HCT116 (cell line): Measurements from ENCODE around the gene SH3TC1. TPM values are rescaled to one million over a fixed set of nuclear protein-coding genes. Genes with fewer than 3 reads are reported as not detected.

Source experiments
- ATAC-seq: fragments of 200-7000 bp; cut with Tn5 transposase; 2 replicates; pipeline ENCODE4 v1.9.1; 2020; ENCODE audit warnings: mild to moderate bottlenecking, moderate library complexity
- BruUV-seq: library from RNA; stranded (reverse); fragments of 400-500 nt; replicated peaks from 2 replicates; lab custom pipeline; 2021; lab: Mats Ljungman, UMichigan
- CTCF ChIA-PET: fragments of 300-600 bp; sonication (Branson Sonifier 250); formaldehyde crosslinking; loops from one replicate; lab custom pipeline; 2021; ENCODE audit warnings: antibody characterized with exemption; lab: Charles Lee
- POLR2A ChIA-PET: fragments of 300-600, 350-600 bp; sonication (Branson Sonifier 250); formaldehyde crosslinking; loops from one replicate; lab custom pipeline; 2021; ENCODE audit warnings: antibody characterized with exemption; lab: Charles Lee
- RAD21 ChIA-PET, 2 experiments: fragments of 300-600 bp; sonication (Branson Sonifier 250); formaldehyde crosslinking; loops; one replicate each; lab custom pipeline; 2023; ENCODE audit warnings: low total read pairs in 2 of 2; ENCODE audit not compliant: uncharacterized antibody in 2 of 2, unreplicated experiment in 2 of 2, low non-redundant PET in 1 of 2; lab: Charles Lee
- DNase-seq: peaks from one replicate; pipeline ENCODE4 v3.0.0-alpha.2; 2010; ENCODE audit warnings: low read depth, low spot score
- H2AFZ ChIP-seq: fragments of 200-600 bp; shearing (Covaris generic), sonication (generic); 2 replicates; pipeline ENCODE4 v1.6.1; 2017; ENCODE audit warnings: low read depth, mixed run types, mixed read lengths, antibody characterized with exemption, low read length; ENCODE audit not compliant: poor library complexity, severe bottlenecking
- H3K27ac ChIP-seq: 2 replicates; pipeline ENCODE4 v1.5.1; 2012; ENCODE audit warnings: low read depth, low read length
- H3K27me3 ChIP-seq: fragments of 200-600 bp; sonication (generic); 2 replicates; pipeline ENCODE4 v1.6.1; 2016; ENCODE audit warnings: mixed run types, low read length, mixed read lengths; ENCODE audit not compliant: insufficient read depth
- H3K36me3 ChIP-seq, 2 experiments: fragments of 200-500 bp in 1 of 2; fragments of 200-600 bp in 1 of 2; sonication (Bioruptor generic) in 1 of 2; sonication (generic) in 1 of 2; 2 replicates each; pipeline versions ENCODE4 v1.5.1 to v1.6.1; 2014 to 2016; ENCODE audit warnings: low read length in 2 of 2, inconsistent platforms in 1 of 2, mixed read lengths in 1 of 2, mixed run types in 1 of 2; ENCODE audit not compliant: insufficient read depth in 2 of 2, control insufficient read depth in 1 of 2
- H3K4me1 ChIP-seq, 2 experiments: fragments of 200-600 bp in 1 of 2; sonication (generic) in 1 of 2; 2 replicates each; pipeline versions ENCODE4 v1.5.1 to v1.6.1; 2012 to 2017; ENCODE audit warnings: low read length in 2 of 2, inconsistent platforms in 1 of 2, mild to moderate bottlenecking in 1 of 2, mixed read lengths in 1 of 2, mixed run types in 1 of 2, moderate library complexity in 1 of 2; ENCODE audit not compliant: insufficient read depth in 2 of 2, control insufficient read depth in 1 of 2
- H3K4me2 ChIP-seq: fragments of 200-600 bp; sonication (generic); 2 replicates; pipeline ENCODE4 v1.6.1; 2017; ENCODE audit warnings: mixed run types, low read length, mixed read lengths
- H3K4me3 ChIP-seq, 2 experiments: fragments of 200-600 bp in 1 of 2; sonication (generic) in 1 of 2; replicated peaks in 1 of 2; 2 replicates each; pipeline ENCODE4 v1.5.1; 2011 to 2016; ENCODE audit warnings: low read length in 2 of 2, control low read depth in 1 of 2, low read depth in 1 of 2, mild to moderate bottlenecking in 1 of 2, mixed read lengths in 1 of 2, mixed run types in 1 of 2
- H3K79me2 ChIP-seq: fragments of 200-600 bp; sonication (generic); 2 replicates; pipeline ENCODE4 v1.6.1; 2017; ENCODE audit warnings: mild to moderate bottlenecking, mixed run types, low read length, moderate library complexity, mixed read lengths; ENCODE audit not compliant: insufficient read depth
- H3K9ac ChIP-seq: fragments of 200-600 bp; sonication (generic); 2 replicates; pipeline ENCODE4 v1.6.1; 2016; ENCODE audit warnings: low read length, mixed read lengths
- H3K9me2 ChIP-seq: fragments of 200-600 bp; sonication (generic), shearing (Covaris generic); 2 replicates; pipeline ENCODE4 v1.6.1; 2017; ENCODE audit warnings: mixed run types, mild to moderate bottlenecking, moderate library complexity; ENCODE audit not compliant: insufficient read depth
- H3K9me3 ChIP-seq, 2 experiments: fragments of 200-500 bp in 1 of 2; fragments of 200-600 bp in 1 of 2; sonication (Bioruptor generic) in 1 of 2; sonication (generic) in 1 of 2; 2 replicates each; pipeline ENCODE4 v1.6.1; 2014 to 2017; ENCODE audit warnings: low read length in 2 of 2, mixed read lengths in 2 of 2, inconsistent platforms in 1 of 2, low read depth in 1 of 2, mild to moderate bottlenecking in 1 of 2, mixed run types in 1 of 2, moderate library complexity in 1 of 2; ENCODE audit not compliant: control insufficient read depth in 1 of 2, insufficient read depth in 1 of 2
- H4K20me1 ChIP-seq: fragments of 200-600 bp; sonication (generic), shearing (Covaris generic); 2 replicates; pipeline ENCODE4 v1.6.1; 2017; ENCODE audit warnings: mixed run types, mild to moderate bottlenecking, moderate library complexity; ENCODE audit not compliant: insufficient read depth
- ELF1 ChIP-seq: IDR thresholded peaks from 2 replicates; pipeline ENCODE4 v1.6.1; 2012; ENCODE audit warnings: low read depth, borderline replicate concordance
- FOSL1 ChIP-seq: IDR thresholded peaks from 2 replicates; pipeline ENCODE4 v1.6.1; 2012; ENCODE audit warnings: low read depth
- JUND ChIP-seq: IDR thresholded peaks from 2 replicates; pipeline ENCODE4 v1.6.1; 2012
- SIN3A ChIP-seq: IDR thresholded peaks from 2 replicates; pipeline ENCODE4 v1.6.1; 2012; ENCODE audit warnings: low read depth
- intact Hi-C: fragments of 100-400 bp; cut with micrococcal nuclease; formaldehyde crosslinking; loops from 2 replicates; pipeline ENCODE4 v1.10.0; 2022
- total RNA-seq: library from RNA; stranded (reverse); gene quantifications from one replicate; pipeline ENCODE4 v1.2.1, GENCODE V29; 2021; ENCODE audit not compliant: unreplicated experiment

Gene SH3TC1
- total RNA-seq, 1 experiment from 2014 or later = 12.5 TPM

GRCh38 chr4:8271821-8272220 lies 72.7 kb downstream of the SH3TC1 start:
- H3K79me2 ChIP-seq = no peaks in the 10 kb centered on the region
- TF ChIP-seq JUND = no peak
- H3K9ac ChIP-seq = no peak overlapping the region
- no peaks in the 10 kb centered on the region for H3K9me2 ChIP-seq
- ChIA-PET RAD21 (no interaction called here), POLR2A (no interaction called here), CTCF (no interaction called here)
- no peaks in the 10 kb centered on the region for H3K9me3 ChIP-seq
- H3K36me3 ChIP-seq = no peaks in the 10 kb centered on the region
- H3K4me3 ChIP-seq = no peak overlapping the region
- no TSS peak for BruUV-seq
- ATAC-seq (no peak), DNase-seq (no peak)
- no peaks in the 10 kb centered on the region for H3K27me3 ChIP-seq
- H3K27ac ChIP-seq = no peak overlapping the region
- no peak overlapping the region for H3K4me2 ChIP-seq
- no peaks in the 10 kb centered on the region for H3K4me1 ChIP-seq
- H4K20me1 ChIP-seq = no peaks in the 10 kb centered on the region
- intact Hi-C loops = no loop called here
- no peak overlapping the region for H2AFZ ChIP-seq

DNA sequence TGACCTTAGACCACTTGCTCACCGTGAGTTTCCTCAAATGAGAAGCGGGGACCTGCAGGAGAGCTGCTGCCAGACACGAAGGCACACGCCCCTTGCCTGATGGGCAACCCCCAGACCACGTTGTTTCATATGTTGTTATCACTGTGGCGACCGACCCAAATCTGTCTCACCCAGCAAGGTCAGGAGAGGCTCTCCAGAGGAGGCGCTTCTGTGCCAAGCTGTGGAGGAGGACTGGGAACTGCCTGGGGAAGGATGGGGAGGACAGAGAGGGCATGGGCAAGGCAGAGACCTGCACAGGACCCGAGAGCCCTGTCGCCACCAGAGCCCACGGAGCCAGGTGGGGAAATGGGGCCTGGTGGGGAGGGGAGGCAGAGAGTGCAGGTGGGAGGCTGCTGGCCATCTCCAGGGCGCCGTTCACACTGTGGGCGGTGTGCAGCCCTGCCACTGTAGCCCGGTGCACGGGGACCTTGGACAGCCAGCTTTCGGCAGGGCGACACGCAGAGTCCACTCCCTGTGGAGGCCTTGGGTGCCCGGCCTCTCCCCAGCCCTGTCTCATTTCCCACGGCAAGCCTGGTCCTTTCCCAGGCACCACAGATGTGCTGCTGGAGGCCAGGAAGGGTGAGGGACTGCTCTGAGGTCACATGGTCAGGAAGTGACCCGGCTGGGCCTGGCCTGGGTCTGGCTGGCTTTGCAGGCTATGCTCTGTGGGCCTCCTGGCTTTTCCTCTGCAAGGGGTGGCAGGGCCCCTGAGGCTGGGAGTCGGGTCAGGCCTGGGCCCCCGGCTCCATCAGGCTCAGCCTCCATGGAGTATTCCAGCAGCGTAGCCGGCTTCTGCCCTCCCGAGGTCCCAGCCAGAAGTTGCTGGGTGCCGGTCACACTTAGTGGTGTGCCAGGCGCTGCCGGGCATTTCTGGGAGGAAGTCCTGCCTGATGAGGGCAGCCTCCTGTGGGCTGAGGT lies 73.7 kb downstream of the SH3TC1 start:
- ATAC-seq = no peak
- no peak overlapping the region for H3K27ac ChIP-seq
- CTCF ChIA-PET = no interaction called here

More for the DNA sequence above, 73.7 kb downstream of the SH3TC1 start:
- no peak for TF ChIP-seq SIN3A
- TF ChIP-seq ELF1 = no peak
- no peak for TF ChIP-seq FOSL1
- TF ChIP-seq, all 23 proteins: peak for 0
- Histone ChIP-seq H2AFZ (no peak overlapping the region), H3K9me2 (no peaks in the 10 kb centered on the region), H3K36me3 (no peaks in the 10 kb centered on the region), H3K79me2 (no peaks in the 10 kb centered on the region), H3K27me3 (no peaks in the 10 kb centered on the region), H3K4me3 (no peak overlapping the region), H3K4me1 (no peaks in the 10 kb centered on the region), H3K9me3 (no peaks in the 10 kb centered on the region), H4K20me1 (no peaks in the 10 kb centered on the region), H3K4me2 (no peak overlapping the region), H3K9ac (no peak overlapping the region)
- no peak for DNase-seq
- POLR2A ChIA-PET = no interaction called here
- RAD21 ChIA-PET = no interaction called here
- BruUV-seq = no TSS peak
- intact Hi-C loops = no loop called here
